ENCODE measurements around the gene KIAA1191.
A peak's percentile ranks its signal among the peaks of the same experiment; 100 is the strongest.

The KIAA1191 gene

DNA sequence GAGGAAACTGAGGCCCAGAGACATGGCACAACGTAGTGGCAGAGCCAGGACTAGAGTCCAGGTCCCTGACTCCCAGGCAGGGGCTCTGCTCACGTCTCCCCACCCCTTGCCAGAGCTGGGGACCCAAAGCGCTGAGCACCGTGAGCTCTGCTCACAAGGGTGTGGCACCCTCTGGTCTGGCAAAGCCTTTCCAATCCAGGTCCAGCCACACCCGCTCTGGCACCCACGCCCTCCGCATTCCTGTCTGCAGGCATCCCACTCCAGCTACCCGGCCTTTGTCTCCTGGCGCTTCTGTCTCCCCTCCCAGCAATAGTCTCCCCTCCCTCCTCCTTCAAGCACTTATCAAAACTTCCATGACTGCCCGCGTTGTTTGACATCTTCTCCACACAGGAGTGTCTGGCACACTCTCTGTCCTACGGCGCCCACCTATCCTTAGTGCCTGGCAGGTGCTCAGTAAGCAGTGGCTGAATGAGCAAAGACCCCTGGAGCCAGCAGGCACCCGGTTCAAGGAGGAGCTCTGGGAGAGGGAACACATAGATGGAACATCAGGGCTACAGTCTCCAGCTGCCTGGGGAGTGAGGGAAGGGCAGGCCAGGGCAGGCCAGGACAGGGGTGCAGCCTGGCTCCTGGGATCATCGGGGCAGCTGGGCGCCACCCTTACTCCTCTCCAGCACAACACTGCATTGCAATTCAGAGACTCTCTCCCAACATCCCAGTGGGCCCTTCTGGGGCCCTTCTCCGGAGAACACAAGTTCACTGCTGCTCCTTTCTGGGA is 39.0 kb upstream of the KIAA1191 start:
- peaks cover 29% of the 10 kb centered on the region for H3K4me1 ChIP-seq (ENCODE audit: insufficient read depth, poor library complexity, severe bottlenecking)
- no peaks in the 10 kb centered on the region for H3K27me3 ChIP-seq (ENCODE audit: insufficient read depth, poor library complexity, severe bottlenecking)
- ATAC-seq (ENCODE audit: low read depth) (peak; percentile 84), DNase-seq (ENCODE audit: low spot score) (peak; percentile 61)
- H3K9me3 ChIP-seq (ENCODE audit: severe bottlenecking) = no peaks in the 10 kb centered on the region
- peak overlapping the region; percentile 75 for H3K27ac ChIP-seq (ENCODE audit: poor library complexity, severe bottlenecking)
- peaks cover 64% of the 10 kb centered on the region for H3K36me3 ChIP-seq (ENCODE audit: low read depth)
- TF ChIP-seq, protein P1, sequence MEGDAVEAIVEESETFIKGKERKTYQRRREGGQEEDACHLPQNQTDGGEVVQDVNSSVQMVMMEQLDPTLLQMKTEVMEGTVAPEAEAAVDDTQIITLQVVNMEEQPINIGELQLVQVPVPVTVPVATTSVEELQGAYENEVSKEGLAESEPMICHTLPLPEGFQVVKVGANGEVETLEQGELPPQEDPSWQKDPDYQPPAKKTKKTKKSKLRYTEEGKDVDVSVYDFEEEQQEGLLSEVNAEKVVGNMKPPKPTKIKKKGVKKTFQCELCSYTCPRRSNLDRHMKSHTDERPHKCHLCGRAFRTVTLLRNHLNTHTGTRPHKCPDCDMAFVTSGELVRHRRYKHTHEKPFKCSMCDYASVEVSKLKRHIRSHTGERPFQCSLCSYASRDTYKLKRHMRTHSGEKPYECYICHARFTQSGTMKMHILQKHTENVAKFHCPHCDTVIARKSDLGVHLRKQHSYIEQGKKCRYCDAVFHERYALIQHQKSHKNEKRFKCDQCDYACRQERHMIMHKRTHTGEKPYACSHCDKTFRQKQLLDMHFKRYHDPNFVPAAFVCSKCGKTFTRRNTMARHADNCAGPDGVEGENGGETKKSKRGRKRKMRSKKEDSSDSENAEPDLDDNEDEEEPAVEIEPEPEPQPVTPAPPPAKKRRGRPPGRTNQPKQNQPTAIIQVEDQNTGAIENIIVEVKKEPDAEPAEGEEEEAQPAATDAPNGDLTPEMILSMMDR (IDR thresholded peaks at IDR 0.05; ENCODE audit: poor library complexity, severe bottlenecking) = no peak
- H3K4me3 ChIP-seq (ENCODE audit: severe bottlenecking) = no peak overlapping the region

DNA sequence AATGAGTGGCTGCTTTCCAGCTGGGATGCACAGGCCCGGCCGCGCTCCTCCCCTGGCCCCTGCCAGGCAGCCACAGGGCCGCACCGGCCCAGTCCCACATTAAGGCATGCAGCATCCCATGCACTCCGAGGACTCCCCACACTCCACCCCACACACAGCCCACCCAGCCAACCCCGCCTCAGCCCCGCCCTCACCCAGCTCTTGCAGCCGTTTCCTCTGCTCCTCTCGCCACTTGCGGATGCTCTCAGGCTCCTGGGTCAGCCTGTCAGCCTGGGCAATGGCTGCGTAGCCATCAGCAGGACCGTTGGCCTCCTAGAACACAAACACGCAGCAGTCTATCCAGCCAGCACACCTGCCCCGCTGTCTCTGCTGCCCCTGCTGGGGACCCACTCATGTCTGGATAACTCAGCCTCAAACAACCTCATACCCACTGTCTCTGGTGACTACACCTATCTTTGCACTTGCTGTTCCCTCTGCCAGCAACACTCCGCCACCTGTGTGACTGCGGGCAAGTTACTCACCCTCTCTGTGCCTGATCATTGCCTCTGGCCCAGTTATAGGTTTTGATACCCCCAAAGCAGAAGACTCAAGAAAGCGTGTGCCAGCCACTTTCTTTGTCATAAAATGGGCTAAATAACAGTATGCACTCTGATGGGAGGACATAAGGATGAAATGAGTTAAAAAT is 36.3 kb upstream of the KIAA1191 start:
- H3K4me1 ChIP-seq (ENCODE audit: insufficient read depth, poor library complexity, severe bottlenecking) = peaks cover 23% of the 10 kb centered on the region
- no peak for ATAC-seq (ENCODE audit: low read depth)
- TF ChIP-seq, protein P1 (IDR thresholded peaks at IDR 0.05; ENCODE audit: poor library complexity, severe bottlenecking) = no peak

DNA sequence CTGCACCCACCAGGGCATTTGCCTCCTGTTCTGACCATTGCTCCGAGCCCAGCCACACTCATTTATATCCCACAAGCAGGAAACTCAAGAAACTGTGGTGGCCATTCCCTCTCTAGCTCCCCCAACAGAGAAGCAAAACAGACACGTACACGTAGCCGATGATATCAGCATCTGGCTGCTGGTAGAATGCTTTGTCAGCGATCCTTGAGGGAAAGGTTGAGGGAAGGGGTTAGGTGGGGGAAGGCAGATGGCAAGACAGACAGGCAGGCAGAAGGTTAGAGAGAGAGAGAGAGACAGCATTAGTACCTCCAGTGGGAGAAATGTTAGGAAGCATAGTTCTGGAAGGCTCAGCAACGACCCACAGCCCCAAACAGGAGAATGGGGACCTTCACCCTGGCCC is 34.8 kb upstream of the KIAA1191 start:
- Histone ChIP-seq H3K4me1 (ENCODE audit: insufficient read depth, poor library complexity, severe bottlenecking) (peaks cover 16% of the 10 kb centered on the region), H3K36me3 (ENCODE audit: low read depth) (peaks cover 68% of the 10 kb centered on the region), H3K4me3 (ENCODE audit: severe bottlenecking) (no peak overlapping the region), H3K27me3 (ENCODE audit: insufficient read depth, poor library complexity, severe bottlenecking) (no peaks in the 10 kb centered on the region), H3K27ac (ENCODE audit: poor library complexity, severe bottlenecking) (no peak overlapping the region), H3K9me3 (ENCODE audit: severe bottlenecking) (no peaks in the 10 kb centered on the region)
- TF ChIP-seq, protein P1 (IDR thresholded peaks at IDR 0.05; ENCODE audit: poor library complexity, severe bottlenecking) = no peak
- no peak for DNase-seq (ENCODE audit: low spot score)
- ATAC-seq (ENCODE audit: low read depth) = no peak

More for the DNA sequence above, 36.3 kb upstream of the KIAA1191 start:
- no peaks in the 10 kb centered on the region for H3K9me3 ChIP-seq (ENCODE audit: severe bottlenecking)
- H3K4me3 ChIP-seq (ENCODE audit: severe bottlenecking) = no peak overlapping the region
- no peak overlapping the region for H3K27ac ChIP-seq (ENCODE audit: poor library complexity, severe bottlenecking)
- DNase-seq (ENCODE audit: low spot score) = no peak
- peaks cover 62% of the 10 kb centered on the region for H3K36me3 ChIP-seq (ENCODE audit: low read depth)
- H3K27me3 ChIP-seq (ENCODE audit: insufficient read depth, poor library complexity, severe bottlenecking) = no peaks in the 10 kb centered on the region

DNA sequence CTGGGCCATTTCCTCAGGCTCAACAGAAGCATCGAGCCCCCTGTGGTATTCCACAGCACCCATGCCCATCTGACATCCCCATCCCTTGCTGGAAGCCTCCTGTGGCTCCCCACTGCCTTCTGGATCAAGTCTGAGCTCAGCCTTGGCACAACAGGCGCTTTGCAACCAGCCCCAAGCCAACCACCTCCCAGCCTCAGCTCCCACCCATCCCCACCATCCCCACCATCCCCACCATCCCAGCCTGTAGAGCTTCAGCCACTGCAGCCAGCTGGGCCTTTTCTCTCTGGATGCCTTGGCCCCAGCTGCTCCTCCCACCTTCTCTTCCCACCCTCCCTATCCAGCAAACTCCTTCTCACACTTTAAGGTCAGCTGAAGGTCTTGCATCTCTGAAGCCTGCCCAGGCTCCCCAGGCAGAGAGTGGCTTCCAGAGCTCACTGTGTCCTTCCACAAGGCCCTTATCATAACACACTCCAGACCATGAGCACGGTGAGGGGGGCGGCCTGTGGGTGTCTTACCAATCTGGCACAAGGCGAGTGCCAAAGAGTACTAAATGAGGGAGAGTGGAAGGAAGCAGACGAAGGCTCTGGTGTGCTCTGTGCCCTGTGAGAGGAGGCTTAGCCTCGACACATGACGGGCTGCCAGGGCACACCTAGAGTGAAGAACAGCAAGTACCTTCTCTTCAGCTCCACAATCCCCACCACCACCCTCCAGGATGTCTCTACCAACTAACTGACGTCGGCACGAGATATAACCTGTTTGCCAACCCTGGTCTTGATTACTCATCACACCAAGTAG is 33.5 kb upstream of the KIAA1191 start:
- no peak for ATAC-seq (ENCODE audit: low read depth)
- no peak for DNase-seq (ENCODE audit: low spot score)
- TF ChIP-seq, protein P1 (IDR thresholded peaks at IDR 0.05; ENCODE audit: poor library complexity, severe bottlenecking) = no peak
- Histone ChIP-seq H3K27ac (ENCODE audit: poor library complexity, severe bottlenecking) (no peak overlapping the region), H3K4me1 (ENCODE audit: insufficient read depth, poor library complexity, severe bottlenecking) (peaks cover 3% of the 10 kb centered on the region), H3K36me3 (ENCODE audit: low read depth) (peaks cover 80% of the 10 kb centered on the region), H3K9me3 (ENCODE audit: severe bottlenecking) (no peaks in the 10 kb centered on the region), H3K4me3 (ENCODE audit: severe bottlenecking) (no peak overlapping the region), H3K27me3 (ENCODE audit: insufficient read depth, poor library complexity, severe bottlenecking) (no peaks in the 10 kb centered on the region)

Data from RWPE2 (cell line).